ENCODE data around the gene GMCL1.

DNA sequence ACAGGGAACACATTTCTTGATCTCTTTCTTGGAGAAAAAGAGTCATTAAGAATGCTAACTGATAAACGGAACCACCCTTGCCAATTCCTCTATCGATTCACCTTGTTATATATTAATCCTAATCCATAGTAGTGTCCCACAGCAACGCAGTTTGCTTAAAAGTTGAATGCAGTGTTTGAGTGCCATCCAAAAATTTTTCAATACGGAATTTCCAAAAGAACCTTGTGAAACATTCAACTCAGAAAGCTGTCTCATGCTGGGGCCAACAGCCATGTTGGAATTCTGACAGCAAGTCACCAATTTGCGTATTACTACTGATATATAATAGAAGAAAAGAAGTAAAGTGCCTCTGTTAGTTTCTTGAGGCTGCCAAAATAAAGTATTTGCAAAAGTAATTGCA is 45.2 kb upstream of the GMCL1 start:
- TF ChIP-seq NR1H2 (CRISPR knock-in tag; IDR thresholded peaks at IDR 0.05) (no peak), ZNF219 (CRISPR knock-in tag; IDR thresholded peaks at IDR 0.05; ENCODE audit: borderline replicate concordance) (no peak), FOXP1 (CRISPR knock-in tag; IDR thresholded peaks at IDR 0.05; ENCODE audit: borderline replicate concordance) (no peak), ESRRA (CRISPR knock-in tag; IDR thresholded peaks at IDR 0.05; ENCODE audit: borderline replicate concordance) (no peak), MXD4 (CRISPR knock-in tag; IDR thresholded peaks at IDR 0.05; ENCODE audit: borderline replicate concordance) (no peak), NR2C2 (CRISPR knock-in tag; IDR thresholded peaks at IDR 0.05) (no peak), CREB1 (CRISPR knock-in tag; IDR thresholded peaks at IDR 0.05) (no peak)
- TF ChIP-seq, protein P1, sequence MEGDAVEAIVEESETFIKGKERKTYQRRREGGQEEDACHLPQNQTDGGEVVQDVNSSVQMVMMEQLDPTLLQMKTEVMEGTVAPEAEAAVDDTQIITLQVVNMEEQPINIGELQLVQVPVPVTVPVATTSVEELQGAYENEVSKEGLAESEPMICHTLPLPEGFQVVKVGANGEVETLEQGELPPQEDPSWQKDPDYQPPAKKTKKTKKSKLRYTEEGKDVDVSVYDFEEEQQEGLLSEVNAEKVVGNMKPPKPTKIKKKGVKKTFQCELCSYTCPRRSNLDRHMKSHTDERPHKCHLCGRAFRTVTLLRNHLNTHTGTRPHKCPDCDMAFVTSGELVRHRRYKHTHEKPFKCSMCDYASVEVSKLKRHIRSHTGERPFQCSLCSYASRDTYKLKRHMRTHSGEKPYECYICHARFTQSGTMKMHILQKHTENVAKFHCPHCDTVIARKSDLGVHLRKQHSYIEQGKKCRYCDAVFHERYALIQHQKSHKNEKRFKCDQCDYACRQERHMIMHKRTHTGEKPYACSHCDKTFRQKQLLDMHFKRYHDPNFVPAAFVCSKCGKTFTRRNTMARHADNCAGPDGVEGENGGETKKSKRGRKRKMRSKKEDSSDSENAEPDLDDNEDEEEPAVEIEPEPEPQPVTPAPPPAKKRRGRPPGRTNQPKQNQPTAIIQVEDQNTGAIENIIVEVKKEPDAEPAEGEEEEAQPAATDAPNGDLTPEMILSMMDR (IDR thresholded peaks at IDR 0.05), result no peak
- TF ChIP-seq, protein P2, sequence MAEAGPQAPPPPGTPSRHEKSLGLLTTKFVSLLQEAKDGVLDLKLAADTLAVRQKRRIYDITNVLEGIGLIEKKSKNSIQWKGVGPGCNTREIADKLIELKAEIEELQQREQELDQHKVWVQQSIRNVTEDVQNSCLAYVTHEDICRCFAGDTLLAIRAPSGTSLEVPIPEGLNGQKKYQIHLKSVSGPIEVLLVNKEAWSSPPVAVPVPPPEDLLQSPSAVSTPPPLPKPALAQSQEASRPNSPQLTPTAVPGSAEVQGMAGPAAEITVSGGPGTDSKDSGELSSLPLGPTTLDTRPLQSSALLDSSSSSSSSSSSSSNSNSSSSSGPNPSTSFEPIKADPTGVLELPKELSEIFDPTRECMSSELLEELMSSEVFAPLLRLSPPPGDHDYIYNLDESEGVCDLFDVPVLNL (CRISPR knock-in tag; IDR thresholded peaks at IDR 0.05; ENCODE audit: borderline replicate concordance, low read depth), result no peak
- TF ChIP-seq, protein P3, sequence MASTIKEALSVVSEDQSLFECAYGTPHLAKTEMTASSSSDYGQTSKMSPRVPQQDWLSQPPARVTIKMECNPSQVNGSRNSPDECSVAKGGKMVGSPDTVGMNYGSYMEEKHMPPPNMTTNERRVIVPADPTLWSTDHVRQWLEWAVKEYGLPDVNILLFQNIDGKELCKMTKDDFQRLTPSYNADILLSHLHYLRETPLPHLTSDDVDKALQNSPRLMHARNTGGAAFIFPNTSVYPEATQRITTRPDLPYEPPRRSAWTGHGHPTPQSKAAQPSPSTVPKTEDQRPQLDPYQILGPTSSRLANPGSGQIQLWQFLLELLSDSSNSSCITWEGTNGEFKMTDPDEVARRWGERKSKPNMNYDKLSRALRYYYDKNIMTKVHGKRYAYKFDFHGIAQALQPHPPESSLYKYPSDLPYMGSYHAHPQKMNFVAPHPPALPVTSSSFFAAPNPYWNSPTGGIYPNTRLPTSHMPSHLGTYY (CRISPR knock-in tag; IDR thresholded peaks at IDR 0.05), result no peak
